ENCODE data around the gene TIPARP.

GRCh38 chr3:156739976-156740375 is 65.6 kb downstream of the TIPARP start:
- TF ChIP-seq POLR2AphosphoS5 (IDR thresholded peaks at IDR 0.05; ENCODE audit: low read depth, low read length) (no peak), TAF1 (IDR thresholded peaks at IDR 0.05; ENCODE audit: borderline replicate concordance, insufficient read depth, low read length) (no peak), SIN3A (IDR thresholded peaks at IDR 0.05; ENCODE audit: borderline replicate concordance, insufficient read depth, low read length) (no peak), REST (IDR thresholded peaks at IDR 0.05; ENCODE audit: insufficient read depth in 1 of 2, low read depth in 2 of 2, low read length in 2 of 2) (no peak)

All from PFSK-1 (cell line).